ENCODE measurements around the gene CDH13.

The CDH13 gene

DNA sequence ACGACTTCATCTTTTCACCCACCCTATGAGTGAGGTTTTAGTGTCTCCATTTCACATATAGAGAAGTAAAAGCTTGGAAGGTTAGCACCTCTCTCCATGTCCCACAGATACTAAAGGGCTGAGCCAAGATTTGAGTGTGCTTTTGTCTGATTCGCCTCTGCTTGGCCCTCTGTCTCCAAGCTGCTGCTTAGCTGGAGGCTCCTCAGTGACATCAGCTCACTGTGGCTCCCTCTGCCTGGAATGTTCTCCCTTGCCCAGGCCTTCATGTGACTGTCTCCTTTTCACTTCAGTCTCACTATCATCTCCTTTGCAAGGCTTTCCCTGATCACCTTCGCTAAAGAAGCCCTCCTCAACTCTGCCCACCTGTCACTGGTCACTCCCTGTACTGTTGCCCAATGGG, 1096.5 kb downstream of the CDH13 start:
- DNase-seq (ENCODE audit: low read depth): no peak

GRCh38 chr16:83723901-83724300, 1097.1 kb downstream of the CDH13 start:
- DNase-seq (ENCODE audit: low read depth): no peak

DNA sequence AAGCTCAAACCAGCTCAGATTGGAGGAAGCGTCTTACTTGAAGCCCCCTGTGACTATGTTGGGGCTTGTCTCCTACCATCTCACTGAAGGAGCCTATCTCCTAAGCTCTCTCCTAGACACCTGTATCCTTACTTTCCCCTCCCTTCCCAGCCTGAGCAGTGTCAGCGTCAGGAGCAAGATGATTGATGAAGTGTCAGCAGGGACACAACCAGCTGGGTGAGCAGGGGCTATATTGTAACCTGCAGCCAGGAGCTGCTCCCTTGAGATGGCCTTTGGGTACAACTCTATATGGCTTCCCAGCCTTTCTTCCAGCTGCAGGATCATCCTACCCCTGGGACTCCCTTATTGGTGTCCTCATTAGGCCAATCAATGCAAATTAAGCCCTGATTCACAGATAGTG, 1097.8 kb downstream of the CDH13 start:
- DNase-seq (ENCODE audit: low read depth): no peak

- no peak for DNase-seq (ENCODE audit: low read depth)
These were observed 1098.5 kb downstream of the CDH13 start for GRCh38 chr16:83725313-83725712.

- no peak for DNase-seq (ENCODE audit: low read depth)
These were observed 1100.2 kb downstream of the CDH13 start for GRCh38 chr16:83727018-83727417.

DNA sequence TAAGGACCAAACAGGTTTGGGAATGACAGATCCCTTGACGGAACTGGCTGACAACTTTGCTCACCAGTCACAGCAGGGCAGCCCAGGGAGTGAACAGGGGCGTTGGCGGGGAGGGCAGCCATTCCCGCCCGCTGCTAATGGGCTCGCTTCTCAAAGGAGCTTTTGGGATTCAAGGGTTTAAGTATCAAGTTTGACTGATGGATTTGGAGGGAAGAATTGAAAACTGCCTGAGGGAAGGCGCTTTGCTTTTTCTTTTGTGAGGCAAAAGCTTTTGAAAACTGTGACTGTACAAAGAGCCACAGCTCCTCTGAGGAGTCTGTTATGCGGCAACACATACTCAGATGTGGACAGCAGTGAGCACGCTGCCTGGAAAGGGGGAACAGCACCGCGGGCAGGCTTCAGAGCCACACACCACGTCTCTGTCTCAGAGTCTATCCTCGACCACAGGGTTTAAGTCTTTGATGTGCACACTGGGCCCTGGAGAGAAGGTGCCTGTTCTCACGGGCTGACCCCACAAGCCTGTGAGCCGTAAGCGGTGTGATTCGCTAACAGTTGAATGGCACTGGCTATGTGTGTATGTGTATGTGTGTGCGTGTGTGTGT, 1101.1 kb downstream of the CDH13 start:
- no peak for DNase-seq (ENCODE audit: low read depth)

DNA sequence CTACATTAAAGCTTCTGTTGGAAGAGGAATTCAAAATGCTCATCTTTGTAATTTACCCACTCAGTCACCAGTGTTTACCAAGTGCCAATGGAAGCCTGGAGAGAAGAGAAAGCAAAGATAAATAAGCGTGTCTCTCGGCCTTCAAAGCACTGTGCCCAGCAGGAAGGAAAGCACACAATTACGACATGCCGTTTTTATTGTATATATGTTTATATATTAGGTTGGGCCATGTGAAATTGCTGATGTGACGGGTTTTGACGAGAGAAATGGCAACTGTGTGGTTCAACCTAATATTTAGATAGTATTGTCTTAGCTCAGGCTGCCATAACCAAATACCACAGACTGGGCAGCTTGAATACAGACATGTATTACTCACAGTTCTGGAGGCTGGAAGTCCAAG, 1101.7 kb downstream of the CDH13 start:
- DNase-seq (ENCODE audit: low read depth): no peak

GRCh38 chr16:83730812-83731211, 1104.0 kb downstream of the CDH13 start:
- no peak for DNase-seq (ENCODE audit: low read depth)

- DNase-seq (ENCODE audit: low read depth): no peak
These were observed 1105.8 kb downstream of the CDH13 start for GRCh38 chr16:83732536-83732935.

- no peak for DNase-seq (ENCODE audit: low read depth)
These were observed 1106.5 kb downstream of the CDH13 start for GRCh38 chr16:83733301-83733700.

- DNase-seq (ENCODE audit: low read depth): no peak
These were observed 1107.4 kb downstream of the CDH13 start for GRCh38 chr16:83734136-83734535.

- DNase-seq (ENCODE audit: low read depth): no peak
These were observed 1111.1 kb downstream of the CDH13 start for GRCh38 chr16:83737729-83738354.

GRCh38 chr16:83738923-83739503, 1112.2 kb downstream of the CDH13 start:
- DNase-seq (ENCODE audit: low read depth): no peak

DNA sequence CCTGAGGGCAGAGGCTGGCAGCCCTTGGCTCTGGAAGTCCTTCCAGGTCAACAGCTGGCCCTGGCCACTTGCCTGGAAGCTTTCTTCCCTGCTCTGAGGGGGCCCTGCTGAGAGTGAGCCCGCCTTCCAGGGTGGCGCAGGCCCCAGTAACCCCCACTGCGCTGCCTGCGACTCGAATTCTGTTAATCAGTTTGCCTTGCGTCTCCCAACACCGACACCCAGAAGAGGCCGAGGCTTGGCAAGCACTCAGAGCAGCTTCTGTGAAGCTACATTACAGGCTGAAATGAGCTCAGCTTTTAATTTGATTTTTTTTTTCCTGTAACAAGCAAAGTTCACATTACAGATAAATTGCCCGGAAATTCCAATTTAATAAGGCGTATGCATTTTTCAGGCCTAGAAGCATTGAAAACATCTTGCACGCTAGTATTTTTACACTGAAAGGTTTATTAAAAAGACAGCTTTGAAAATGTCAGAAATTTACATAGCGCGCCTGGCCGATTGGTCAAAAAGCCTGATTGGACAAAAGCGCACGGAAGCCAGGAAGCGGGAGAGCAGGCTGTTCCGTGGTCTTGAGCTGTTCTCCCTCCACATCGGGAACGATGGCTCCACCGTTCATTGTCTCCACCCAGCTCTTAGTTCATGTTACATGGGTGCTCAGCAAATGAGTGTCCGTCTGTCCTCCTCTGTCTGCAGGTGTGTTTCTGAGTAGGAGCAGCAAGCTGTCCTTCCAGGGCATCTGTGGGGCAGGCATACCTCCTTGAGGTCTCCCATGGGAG, 1115.5 kb downstream of the CDH13 start:
- no peak for DNase-seq (ENCODE audit: low read depth)

GRCh38 chr16:83743241-83743640, 1116.5 kb downstream of the CDH13 start:
- DNase-seq (ENCODE audit: low read depth): no peak

DNA sequence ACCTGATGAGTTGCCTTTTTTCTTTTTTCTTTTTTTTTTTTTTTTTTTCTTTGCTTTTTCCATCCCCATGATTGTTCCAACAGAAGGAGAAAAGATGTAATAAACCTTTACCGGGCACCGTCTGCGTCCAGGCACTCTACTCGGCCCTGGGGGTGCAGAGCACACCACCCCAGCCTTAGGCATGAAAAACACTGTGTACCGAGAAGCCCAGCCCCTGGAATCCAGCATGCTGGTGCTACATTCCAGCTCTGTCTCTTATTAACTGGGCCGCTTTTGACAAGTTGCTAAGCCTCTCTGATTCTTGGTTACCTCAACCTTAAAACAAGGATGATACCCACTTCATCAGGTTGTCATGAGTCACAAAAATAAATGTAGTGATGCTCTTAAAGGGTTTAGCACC, 1117.0 kb downstream of the CDH13 start:
- no peak for DNase-seq (ENCODE audit: low read depth)

DNA sequence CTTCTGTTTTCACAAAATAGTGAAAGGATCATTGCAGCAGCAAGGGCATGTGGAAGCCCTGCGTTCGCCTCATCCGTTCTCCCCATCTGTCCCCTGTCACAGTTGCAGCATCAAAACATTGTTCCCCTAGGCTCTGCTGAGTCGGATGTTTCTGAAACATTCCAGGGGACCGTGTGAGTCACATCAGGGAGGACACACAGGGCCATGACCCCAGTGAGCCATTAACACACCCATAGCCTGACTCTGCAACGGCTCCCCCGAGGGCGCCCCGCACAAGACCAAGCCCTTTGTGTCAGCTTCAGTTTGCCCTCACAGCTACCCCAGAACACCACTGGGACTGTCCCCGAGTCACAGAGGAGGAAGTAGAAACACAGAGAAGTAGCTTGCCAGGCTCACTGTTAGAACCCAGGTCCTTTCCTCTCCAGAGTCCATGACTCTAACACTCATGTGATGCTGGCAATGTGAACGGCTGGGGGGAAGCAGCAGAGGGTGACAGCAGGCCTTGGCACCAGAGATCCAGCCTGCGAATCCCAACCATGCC, 1117.7 kb downstream of the CDH13 start:
- no peak for DNase-seq (ENCODE audit: low read depth)

DNA sequence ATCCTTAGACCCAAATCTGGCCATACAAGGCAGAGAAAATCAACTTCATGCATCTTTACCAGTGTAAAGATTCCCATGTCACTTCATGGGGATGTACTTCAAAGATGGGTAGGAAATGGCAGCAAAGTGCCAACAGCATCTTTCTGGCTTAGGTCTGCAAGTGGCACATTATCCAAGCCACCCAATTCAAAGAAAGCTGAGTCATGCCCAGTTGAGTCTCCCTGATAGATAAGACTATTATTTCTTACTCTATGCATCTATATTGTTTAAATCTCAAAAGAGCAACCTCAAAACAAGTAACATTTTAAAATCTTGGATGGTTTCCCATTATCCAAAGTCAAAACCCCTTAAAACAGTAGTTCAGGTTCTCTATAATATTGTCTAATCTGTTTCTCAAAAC, 1119.8 kb downstream of the CDH13 start:
- no peak for DNase-seq (ENCODE audit: low read depth)

- DNase-seq (ENCODE audit: low read depth): no peak
These were observed 1121.2 kb downstream of the CDH13 start for GRCh38 chr16:83747936-83748335.

- DNase-seq (ENCODE audit: low read depth): no peak
These were observed 1128.6 kb downstream of the CDH13 start for GRCh38 chr16:83755391-83755790.

DNA sequence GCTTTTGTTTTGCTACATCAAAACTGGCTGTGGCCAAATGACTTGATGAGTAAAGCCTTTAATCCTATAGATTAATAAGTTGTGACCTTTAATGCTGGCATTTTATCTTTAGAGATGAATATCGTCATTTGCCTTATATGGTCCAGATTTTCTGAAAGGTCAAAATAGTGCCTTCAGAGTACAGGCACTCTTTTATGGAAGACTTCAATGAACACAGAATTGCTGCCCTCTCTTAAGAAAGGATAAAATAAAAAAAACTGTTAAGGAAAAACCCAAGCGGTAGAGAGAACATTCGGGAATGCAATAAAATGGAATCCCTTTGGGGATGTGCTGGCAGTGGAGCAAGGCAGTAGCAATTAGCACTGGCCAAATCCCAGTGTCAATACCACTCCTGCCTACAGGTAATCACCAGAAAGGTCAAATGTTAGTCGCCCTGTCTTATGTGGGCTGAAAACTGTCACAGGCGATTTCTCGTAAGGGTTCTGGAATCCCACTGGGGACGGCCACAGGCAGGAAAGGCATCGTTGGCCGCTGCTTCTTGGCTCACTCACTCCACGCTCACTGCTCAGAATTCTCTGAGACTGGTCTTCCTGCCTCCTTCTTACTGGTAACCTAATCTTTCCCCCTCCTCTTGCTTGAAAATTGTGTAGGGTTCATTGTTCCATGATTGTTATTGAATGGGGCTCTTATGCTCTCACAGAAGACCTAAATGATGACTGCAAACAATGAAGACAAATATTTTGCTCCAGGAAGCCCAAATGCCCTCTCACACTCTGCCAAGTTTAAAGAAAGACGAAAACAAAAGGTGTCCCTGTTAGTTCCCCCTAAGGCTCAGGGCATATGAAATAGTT, 1135.6 kb downstream of the CDH13 start:
- DNase-seq (ENCODE audit: low read depth): no peak

- DNase-seq (ENCODE audit: low read depth): no peak
These were observed 1136.2 kb downstream of the CDH13 start for GRCh38 chr16:83762992-83763358.

Measured in stimulated activated CD4-positive, alpha-beta T cell treated with anti-CD3 and anti-CD28 coated beads, Interleukin-2, amount 100 ng/mL, for 4 hours (primary cell).